GM12878 (cell line): ENCODE data around the gene GNAQ. TPM values are rescaled to one million over a fixed set of nuclear protein-coding genes. Genes with fewer than 3 reads are reported as not detected.

Experiments
- ATAC-seq: fragments of 200-7000 bp; cut with Tn5 transposase; 3 replicates; pipeline ENCODE4 v1.9.1; 2020; ENCODE audit warnings: mild to moderate bottlenecking, moderate library complexity
- BruUV-seq: library from RNA; stranded (reverse); fragments of 400-500 nt; replicated peaks from 2 replicates; lab custom pipeline; 2021; lab: Mats Ljungman, UMichigan
- CTCF ChIA-PET: fragments of 300-600 bp; sonication (Branson Sonifier 250); formaldehyde crosslinking; extraction: SDS; loops from one replicate; lab custom pipeline; 2021; ENCODE audit warnings: inconsistent platforms; lab: Yijun Ruan, JAX
- POLR2A ChIA-PET: fragments of 350-600 bp; formaldehyde crosslinking; extraction: SDS; loops from one replicate; lab custom pipeline; 2021; ENCODE audit warnings: inconsistent platforms; lab: Charles Lee
- RAD21 ChIA-PET: fragments of 300-600 bp; sonication (Branson Sonifier 250); formaldehyde crosslinking; loops from one replicate; lab custom pipeline; 2023; ENCODE audit warnings: antibody characterized with exemption; ENCODE audit not compliant: unreplicated experiment; lab: Charles Lee
- SMC1A ChIA-PET: fragments of 300-600 bp; sonication (Branson Sonifier 250); formaldehyde crosslinking; loops from one replicate; lab custom pipeline; 2023; ENCODE audit not compliant: unreplicated experiment, uncharacterized antibody; lab: Charles Lee
- DNase-seq: peaks from one replicate; pipeline ENCODE4 v3.0.0-alpha.2; 2011; ENCODE audit warnings: low read depth, low spot score
- FAIRE-seq: peaks from 3 replicates; lab custom pipeline; 2011; peaks lifted over from hg19 to GRCh38; lab: Jason Lieb, UNC
- H2AFZ ChIP-seq: 2 replicates; pipeline ENCODE4 v1.6.0; 2011; ENCODE audit warnings: low read depth, low read length, control low read depth; ENCODE audit not compliant: control insufficient read depth
- H3K27ac ChIP-seq: 2 replicates; pipeline ENCODE4 v1.5.1; 2011; ENCODE audit warnings: control low read depth; ENCODE audit not compliant: control insufficient read depth, insufficient read depth
- H3K27me3 ChIP-seq, 2 experiments: replicated peaks in 1 of 2; 2 replicates each; pipeline versions ENCODE4 v1.6.0 to v1.6.1; 2011; ENCODE audit warnings: low read length in 1 of 2; ENCODE audit not compliant: control insufficient read depth in 2 of 2, insufficient read depth in 2 of 2
- H3K36me3 ChIP-seq, 2 experiments: 2 replicates each; pipeline ENCODE4 v1.5.1; 2011; ENCODE audit warnings: low read length in 1 of 2; ENCODE audit not compliant: control insufficient read depth in 2 of 2, insufficient read depth in 2 of 2
- H3K4me1 ChIP-seq: 2 replicates; pipeline ENCODE4 v1.6.1; 2011; ENCODE audit warnings: mild to moderate bottlenecking, low read length, moderate library complexity, mixed read lengths; ENCODE audit not compliant: control insufficient read depth, insufficient read depth
- H3K4me2 ChIP-seq: 2 replicates; pipeline ENCODE4 v1.6.0; 2011; ENCODE audit warnings: control low read depth; ENCODE audit not compliant: control insufficient read depth, insufficient read depth
- H3K4me3 ChIP-seq: fragments of 200-600 bp; sonication (generic); 2 replicates; pipeline ENCODE4 v1.5.1; 2016
- H3K79me2 ChIP-seq: 2 replicates; pipeline ENCODE4 v1.6.0; 2011; ENCODE audit warnings: low read length; ENCODE audit not compliant: control insufficient read depth, insufficient read depth
- H3K9ac ChIP-seq: 2 replicates; pipeline ENCODE4 v1.8.0; 2011; ENCODE audit warnings: low read length, control low read depth, mixed read lengths; ENCODE audit not compliant: control insufficient read depth, insufficient read depth
- H3K9me3 ChIP-seq: replicated peaks from 3 replicates; pipeline ENCODE4 v1.5.1; 2011; ENCODE audit warnings: mild to moderate bottlenecking, low read length; ENCODE audit not compliant: control insufficient read depth, insufficient read depth
- H4K20me1 ChIP-seq: 2 replicates; pipeline ENCODE4 v1.6.0; 2011; ENCODE audit not compliant: control insufficient read depth, insufficient read depth
- CHD2 ChIP-seq: IDR thresholded peaks from 2 replicates; pipeline ENCODE4 v1.6.1; 2011; ENCODE audit warnings: low read depth, low read length, improper control_type of control experiment, borderline replicate concordance
- CHD4 ChIP-seq: fragments of 200-600 bp; sonication (generic); IDR thresholded peaks from 2 replicates; pipeline ENCODE4 v1.6.1; 2016; ENCODE audit warnings: mild to moderate bottlenecking
- GABPA ChIP-seq: IDR thresholded peaks from 2 replicates; pipeline ENCODE4 v1.6.1; 2014; ENCODE audit warnings: antibody characterized with exemption, low read depth, mild to moderate bottlenecking, inconsistent platforms
- IKZF2 ChIP-seq, 2 experiments: fragments of 450-650 bp; IDR thresholded peaks; 2 replicates each; pipeline ENCODE4 v1.6.1; 2017; ENCODE audit warnings: mild to moderate bottlenecking in 2 of 2, moderate library complexity in 2 of 2
- IRF3 ChIP-seq: fragments of 450-650 bp; IDR thresholded peaks from 2 replicates; pipeline ENCODE4 v1.6.1; 2014; ENCODE audit warnings: mild to moderate bottlenecking
- MXI1 ChIP-seq: fragments of 150-350 bp; IDR thresholded peaks from 2 replicates; pipeline ENCODE4 v1.6.1; 2011; ENCODE audit warnings: low read depth, mild to moderate bottlenecking, inconsistent platforms, low read length, improper control_type of control experiment
- WGBS: methylation state at CpG from one replicate; pipeline ENCODE4 v1.1.6; 2016; ENCODE audit warnings: low lambda C conversion rate; ENCODE audit not compliant: insufficient replicate concordance, insufficient coverage; ENCODE audit errors: missing lambda C conversion rate; 5-methylcytosine and 5-hydroxymethylcytosine counted together
- in situ Hi-C: fragments of 300-500 bp; cut with MboI; formaldehyde crosslinking; loops from 9 replicates; pipeline ENCODE4 v1.14.3; 2018; ENCODE audit warnings: mixed read lengths
- intact Hi-C: fragments of 100-400 bp; cut with micrococcal nuclease; formaldehyde crosslinking; loops from one replicate; pipeline ENCODE4 v1.14.2; 2022; ENCODE audit not compliant: unreplicated experiment
- polyA plus RNA-seq, 11 experiments: library from polyadenylated mRNA; depleted of rRNA in 4 of 11; unstranded in 6 of 11; stranded (reverse) in 5 of 11; fragments of >200 nt; fragmentation: Nextera tagmentation in 4 of 11; fragmentation: Illumina TruSeq in 1 of 11; extraction: Ambion mirVana in 4 of 11; extraction: Trizol in 1 of 11; gene quantifications; 1 replicate in 1 of 11; 2 replicates in 10 of 11; pipeline versions ENCODE4 v1.2.1 to v1.2.3, GENCODE V29; 2011 to 2016; ENCODE audit warnings: inconsistent platforms in 2 of 11, missing spikeins in 2 of 11, low read depth in 1 of 11
- total RNA-seq, 4 experiments: library from RNA; depleted of rRNA in 3 of 4; stranded (reverse); fragments of >200 nt in 3 of 4; fragmentation: Illumina TruSeq in 1 of 4; extraction: Trizol in 1 of 4; gene quantifications; 2 replicates each; pipeline versions ENCODE4 v1.2.1 to v1.2.3, GENCODE V29; 2013 to 2021
- TF ChIP-seq, protein P1 (sequence below): IDR thresholded peaks from 2 replicates; pipeline ENCODE4 v1.6.1; 2012; ENCODE audit warnings: improper control_type of control experiment, low read depth, low read length; ENCODE audit not compliant: insufficient replicate concordance
- TF ChIP-seq, protein P2 (sequence below): IDR thresholded peaks from 2 replicates; pipeline ENCODE4 v1.6.1; 2011; ENCODE audit warnings: borderline replicate concordance, low read depth, mild to moderate bottlenecking, moderate library complexity, low read length; ENCODE audit not compliant: insufficient read depth, poor library complexity, severe bottlenecking

The GNAQ gene
- total and polyA plus RNA-seq, 10 of the 15 experiments (the other 5 are each of a cell fraction or from before 2014, with no cell fraction given) = 0.15 to 47.2 (median 0.49) TPM

GRCh38 chr9:77876091-77876490 is 155.5 kb downstream of the GNAQ start:
- Histone ChIP-seq H3K4me1 (no peaks in the 10 kb centered on the region), H3K4me2 (no peak overlapping the region), H3K36me3 (no peaks in the 10 kb centered on the region), H3K27ac (no peak overlapping the region), H3K9me3 (no peaks in the 10 kb centered on the region), H3K79me2 (no peaks in the 10 kb centered on the region), H2AFZ (no peak overlapping the region), H3K9ac (no peak overlapping the region), H3K27me3 (no peaks in the 10 kb centered on the region)
- BruUV-seq = no TSS peak
- ATAC-seq (no peak), DNase-seq (no peak)
- intact Hi-C loops (no loop called here), in situ Hi-C loops (no loop called here)
- ChIA-PET POLR2A (interaction anchor here (1.0 to 1.1 kb wide), 3 partner anchors 11 to 85 kb away, joined by 3 to 5 read pairs (median 4); no protein-coding TSS in a partner anchor), RAD21 (no interaction called here), CTCF (interaction anchor here (1.2 to 1.6 kb wide), 3 partner anchors 11 to 159 kb away, joined by 3 to 6 read pairs (median 4); no protein-coding TSS in a partner anchor), SMC1A (interaction anchor here (0.9 to 1.4 kb wide), 3 partner anchors 10 to 98 kb away, joined by 3 to 4 read pairs (median 3); no protein-coding TSS in a partner anchor)
- 19% methylated on average over 2 of the region's 2 CpGs for WGBS
- TF ChIP-seq MXI1 = no peak
- TF ChIP-seq, all 136 proteins: peak for 0
- Histone ChIP-seq H3K4me3 (no peak overlapping the region), H4K20me1 (no peaks in the 10 kb centered on the region)
- no peak for FAIRE-seq

- Histone ChIP-seq H3K4me3 (no peak overlapping the region), H2AFZ (no peak overlapping the region), H3K9ac (no peak overlapping the region), H3K27ac (no peak overlapping the region), H3K79me2 (no peaks in the 10 kb centered on the region), H3K36me3 (no peaks in the 10 kb centered on the region), H3K4me2 (no peak overlapping the region), H3K4me1 (no peaks in the 10 kb centered on the region), H3K9me3 (no peaks in the 10 kb centered on the region), H3K27me3 (no peaks in the 10 kb centered on the region), H4K20me1 (no peaks in the 10 kb centered on the region)
- FAIRE-seq (no peak), DNase-seq (no peak), ATAC-seq (no peak)
- in situ Hi-C loops = no loop called here
- ChIA-PET CTCF (interaction anchor here (1.1 to 1.6 kb wide), 3 partner anchors 13 to 27 kb away, joined by 3 to 6 read pairs (median 5); no protein-coding TSS in a partner anchor), RAD21 (interaction anchor here (1.2 kb wide), 1 partner anchor 10 kb away, joined by 3 read pairs; no protein-coding TSS in a partner anchor), POLR2A (interaction anchor here (0.5 kb wide), 1 partner anchor 21 kb away, joined by 3 read pairs; no protein-coding TSS in a partner anchor), SMC1A (interaction anchor here (1.0 to 2.6 kb wide), 4 partner anchors 8 to 40 kb away, joined by 3 to 8 read pairs (median 3); no protein-coding TSS in a partner anchor)
- BruUV-seq = no TSS peak
- intact Hi-C loops = no loop called here
- 61% methylated on average over 3 of the region's 3 CpGs for WGBS
- TF ChIP-seq GABPA (no peak), CHD2 (no peak), CHD4 (no peak), IKZF2 (IDR thresholded peaks at IDR 0.05) (no peak), IRF3 (no peak)
- TF ChIP-seq, protein P1, sequence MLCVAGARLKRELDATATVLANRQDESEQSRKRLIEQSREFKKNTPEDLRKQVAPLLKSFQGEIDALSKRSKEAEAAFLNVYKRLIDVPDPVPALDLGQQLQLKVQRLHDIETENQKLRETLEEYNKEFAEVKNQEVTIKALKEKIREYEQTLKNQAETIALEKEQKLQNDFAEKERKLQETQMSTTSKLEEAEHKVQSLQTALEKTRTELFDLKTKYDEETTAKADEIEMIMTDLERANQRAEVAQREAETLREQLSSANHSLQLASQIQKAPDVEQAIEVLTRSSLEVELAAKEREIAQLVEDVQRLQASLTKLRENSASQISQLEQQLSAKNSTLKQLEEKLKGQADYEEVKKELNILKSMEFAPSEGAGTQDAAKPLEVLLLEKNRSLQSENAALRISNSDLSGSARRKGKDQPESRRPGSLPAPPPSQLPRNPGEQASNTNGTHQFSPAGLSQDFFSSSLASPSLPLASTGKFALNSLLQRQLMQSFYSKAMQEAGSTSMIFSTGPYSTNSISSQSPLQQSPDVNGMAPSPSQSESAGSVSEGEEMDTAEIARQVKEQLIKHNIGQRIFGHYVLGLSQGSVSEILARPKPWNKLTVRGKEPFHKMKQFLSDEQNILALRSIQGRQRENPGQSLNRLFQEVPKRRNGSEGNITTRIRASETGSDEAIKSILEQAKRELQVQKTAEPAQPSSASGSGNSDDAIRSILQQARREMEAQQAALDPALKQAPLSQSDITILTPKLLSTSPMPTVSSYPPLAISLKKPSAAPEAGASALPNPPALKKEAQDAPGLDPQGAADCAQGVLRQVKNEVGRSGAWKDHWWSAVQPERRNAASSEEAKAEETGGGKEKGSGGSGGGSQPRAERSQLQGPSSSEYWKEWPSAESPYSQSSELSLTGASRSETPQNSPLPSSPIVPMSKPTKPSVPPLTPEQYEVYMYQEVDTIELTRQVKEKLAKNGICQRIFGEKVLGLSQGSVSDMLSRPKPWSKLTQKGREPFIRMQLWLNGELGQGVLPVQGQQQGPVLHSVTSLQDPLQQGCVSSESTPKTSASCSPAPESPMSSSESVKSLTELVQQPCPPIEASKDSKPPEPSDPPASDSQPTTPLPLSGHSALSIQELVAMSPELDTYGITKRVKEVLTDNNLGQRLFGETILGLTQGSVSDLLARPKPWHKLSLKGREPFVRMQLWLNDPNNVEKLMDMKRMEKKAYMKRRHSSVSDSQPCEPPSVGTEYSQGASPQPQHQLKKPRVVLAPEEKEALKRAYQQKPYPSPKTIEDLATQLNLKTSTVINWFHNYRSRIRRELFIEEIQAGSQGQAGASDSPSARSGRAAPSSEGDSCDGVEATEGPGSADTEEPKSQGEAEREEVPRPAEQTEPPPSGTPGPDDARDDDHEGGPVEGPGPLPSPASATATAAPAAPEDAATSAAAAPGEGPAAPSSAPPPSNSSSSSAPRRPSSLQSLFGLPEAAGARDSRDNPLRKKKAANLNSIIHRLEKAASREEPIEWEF = no peak
- TF ChIP-seq, protein P2, sequence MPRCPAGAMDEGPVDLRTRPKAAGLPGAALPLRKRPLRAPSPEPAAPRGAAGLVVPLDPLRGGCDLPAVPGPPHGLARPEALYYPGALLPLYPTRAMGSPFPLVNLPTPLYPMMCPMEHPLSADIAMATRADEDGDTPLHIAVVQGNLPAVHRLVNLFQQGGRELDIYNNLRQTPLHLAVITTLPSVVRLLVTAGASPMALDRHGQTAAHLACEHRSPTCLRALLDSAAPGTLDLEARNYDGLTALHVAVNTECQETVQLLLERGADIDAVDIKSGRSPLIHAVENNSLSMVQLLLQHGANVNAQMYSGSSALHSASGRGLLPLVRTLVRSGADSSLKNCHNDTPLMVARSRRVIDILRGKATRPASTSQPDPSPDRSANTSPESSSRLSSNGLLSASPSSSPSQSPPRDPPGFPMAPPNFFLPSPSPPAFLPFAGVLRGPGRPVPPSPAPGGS = no peak
Observed at GRCh38 chr9:77872863-77873262, 158.7 kb downstream of the GNAQ start.
